ENCODE measurements around the gene LASP1. TPM values are rescaled to one million over a fixed set of nuclear protein-coding genes. Genes with fewer than 3 reads are reported as not detected.

The LASP1 gene
- total RNA-seq, 1 experiment from 2014 or later: 59.3 TPM

GRCh38 chr17:38867179-38867967 lies 2.5 kb upstream of the LASP1 start:
- peak overlapping the region; percentile 87 for H3K4me2 ChIP-seq (ENCODE audit: low read depth, low read length, poor library complexity, severe bottlenecking)
- H3K79me2 ChIP-seq (ENCODE audit: low read length): peaks cover 24% of the 10 kb centered on the region
- H3K9me2 ChIP-seq (replicated peaks; ENCODE audit: insufficient read depth, low read length): no peaks in the 10 kb centered on the region
- peak; percentile 92 for DNase-seq
- no peaks in the 10 kb centered on the region for H3K36me3 ChIP-seq (ENCODE audit: insufficient read depth, low read length)
- peak overlapping the region; percentile 89 for H2AFZ ChIP-seq (ENCODE audit: low read length)
- peaks cover 31% of the 10 kb centered on the region for H3K4me1 ChIP-seq (ENCODE audit: low read length)
- H3K9me3 ChIP-seq (ENCODE audit: low read length): no peaks in the 10 kb centered on the region
- H3K9ac ChIP-seq (ENCODE audit: low read length): peak overlapping the region; percentile 100
- peaks cover 3% of the 10 kb centered on the region; the same call in 1 of the 2 replicates for H4K20me1 ChIP-seq (ENCODE audit: insufficient read depth, low read depth, low read length)
- peak overlapping the region; percentile 87 for H3K27ac ChIP-seq (ENCODE audit: low read length)
- no peaks in the 10 kb centered on the region for H3K27me3 ChIP-seq (ENCODE audit: low read length)
- H3K4me3 ChIP-seq (ENCODE audit: low read length): peak overlapping the region; percentile 99

GRCh38 chr17:38867968-38868816 lies 1.7 kb upstream of the LASP1 start:
- Histone ChIP-seq H3K4me3 (ENCODE audit: low read length) (peak overlapping the region; percentile 99), H4K20me1 (ENCODE audit: insufficient read depth, low read depth, low read length) (peaks cover 3% of the 10 kb centered on the region; the same call in 1 of the 2 replicates), H2AFZ (ENCODE audit: low read length) (peak overlapping the region; percentile 89), H3K9ac (ENCODE audit: low read length) (peak overlapping the region; percentile 100), H3K4me1 (ENCODE audit: low read length) (peaks cover 40% of the 10 kb centered on the region), H3K27ac (ENCODE audit: low read length) (peak overlapping the region; percentile 87), H3K9me2 (replicated peaks; ENCODE audit: insufficient read depth, low read length) (no peaks in the 10 kb centered on the region), H3K27me3 (ENCODE audit: low read length) (no peaks in the 10 kb centered on the region), H3K36me3 (ENCODE audit: insufficient read depth, low read length) (peaks cover 3% of the 10 kb centered on the region; the same call in 1 of the 2 replicates), H3K9me3 (ENCODE audit: low read length) (no peaks in the 10 kb centered on the region), H3K79me2 (ENCODE audit: low read length) (peaks cover 32% of the 10 kb centered on the region), H3K4me2 (ENCODE audit: low read depth, low read length, poor library complexity, severe bottlenecking) (peak overlapping the region; percentile 87)
- peak; percentile 78 for DNase-seq

GRCh38 chr17:38868817-38869525 lies 887 bp upstream of the LASP1 start:
- Histone ChIP-seq H3K4me1 (ENCODE audit: low read length) (peaks cover 47% of the 10 kb centered on the region), H3K36me3 (ENCODE audit: insufficient read depth, low read length) (peaks cover 3% of the 10 kb centered on the region; the same call in 1 of the 2 replicates), H3K9me3 (ENCODE audit: low read length) (no peaks in the 10 kb centered on the region), H3K9me2 (replicated peaks; ENCODE audit: insufficient read depth, low read length) (no peaks in the 10 kb centered on the region), H3K9ac (ENCODE audit: low read length) (peak overlapping the region; percentile 100), H3K27me3 (ENCODE audit: low read length) (no peaks in the 10 kb centered on the region), H3K4me3 (ENCODE audit: low read length) (peak overlapping the region; percentile 99), H2AFZ (ENCODE audit: low read length) (peak overlapping the region; percentile 93), H4K20me1 (ENCODE audit: insufficient read depth, low read depth, low read length) (peaks cover 3% of the 10 kb centered on the region; the same call in 1 of the 2 replicates), H3K27ac (ENCODE audit: low read length) (peak overlapping the region; percentile 87), H3K79me2 (ENCODE audit: low read length) (peaks cover 40% of the 10 kb centered on the region), H3K4me2 (ENCODE audit: low read depth, low read length, poor library complexity, severe bottlenecking) (peak overlapping the region; percentile 87)
- DNase-seq: peak; percentile 94

GRCh38 chr17:38870259-38871165 lies 654 bp downstream of the LASP1 start:
- peak overlapping the region; percentile 55; the same call in 1 of the 2 replicates for H2AFZ ChIP-seq (ENCODE audit: low read length)
- peaks cover 3% of the 10 kb centered on the region; the same call in 1 of the 2 replicates for H4K20me1 ChIP-seq (ENCODE audit: insufficient read depth, low read depth, low read length)
- H3K9me2 ChIP-seq (replicated peaks; ENCODE audit: insufficient read depth, low read length): no peaks in the 10 kb centered on the region

GRCh38 chr17:38871247-38872015 lies 1.6 kb downstream of the LASP1 start:
- Histone ChIP-seq H3K9me3 (ENCODE audit: low read length) (no peaks in the 10 kb centered on the region), H3K9ac (ENCODE audit: low read length) (peak overlapping the region; percentile 100), H3K36me3 (ENCODE audit: insufficient read depth, low read length) (peaks cover 3% of the 10 kb centered on the region; the same call in 1 of the 2 replicates), H4K20me1 (ENCODE audit: insufficient read depth, low read depth, low read length) (peaks cover 3% of the 10 kb centered on the region; the same call in 1 of the 2 replicates), H3K27me3 (ENCODE audit: low read length) (no peaks in the 10 kb centered on the region), H3K4me2 (ENCODE audit: low read depth, low read length, poor library complexity, severe bottlenecking) (peak overlapping the region; percentile 90), H3K4me1 (ENCODE audit: low read length) (peaks cover 67% of the 10 kb centered on the region), H3K27ac (ENCODE audit: low read length) (peak overlapping the region; percentile 80), H3K9me2 (replicated peaks; ENCODE audit: insufficient read depth, low read length) (no peaks in the 10 kb centered on the region), H3K4me3 (ENCODE audit: low read length) (peak overlapping the region; percentile 99), H2AFZ (ENCODE audit: low read length) (no peak overlapping the region), H3K79me2 (ENCODE audit: low read length) (peaks cover 61% of the 10 kb centered on the region)
- peak; percentile 68 for DNase-seq

More at GRCh38 chr17:38870259-38871165, 654 bp downstream of the LASP1 start:
- peaks cover 3% of the 10 kb centered on the region; the same call in 1 of the 2 replicates for H3K36me3 ChIP-seq (ENCODE audit: insufficient read depth, low read length)
- H3K9me3 ChIP-seq (ENCODE audit: low read length): no peaks in the 10 kb centered on the region
- H3K9ac ChIP-seq (ENCODE audit: low read length): peak overlapping the region; percentile 100
- H3K4me2 ChIP-seq (ENCODE audit: low read depth, low read length, poor library complexity, severe bottlenecking): peak overlapping the region; percentile 90
- H3K79me2 ChIP-seq (ENCODE audit: low read length): peaks cover 55% of the 10 kb centered on the region
- H3K27ac ChIP-seq (ENCODE audit: low read length): peak overlapping the region; percentile 87
- peaks cover 62% of the 10 kb centered on the region for H3K4me1 ChIP-seq (ENCODE audit: low read length)
- no peaks in the 10 kb centered on the region for H3K27me3 ChIP-seq (ENCODE audit: low read length)
- peak; percentile 91 for DNase-seq
- H3K4me3 ChIP-seq (ENCODE audit: low read length): peak overlapping the region; percentile 99

GRCh38 chr17:38872027-38872511 lies 2.2 kb downstream of the LASP1 start:
- DNase-seq: no peak
- Histone ChIP-seq H3K4me2 (ENCODE audit: low read depth, low read length, poor library complexity, severe bottlenecking) (peak overlapping the region; percentile 90), H2AFZ (ENCODE audit: low read length) (no peak overlapping the region), H3K9ac (ENCODE audit: low read length) (peak overlapping the region; percentile 100), H3K4me1 (ENCODE audit: low read length) (peaks cover 73% of the 10 kb centered on the region), H4K20me1 (ENCODE audit: insufficient read depth, low read depth, low read length) (peaks cover 3% of the 10 kb centered on the region; the same call in 1 of the 2 replicates), H3K9me2 (replicated peaks; ENCODE audit: insufficient read depth, low read length) (no peaks in the 10 kb centered on the region), H3K79me2 (ENCODE audit: low read length) (peaks cover 68% of the 10 kb centered on the region), H3K9me3 (ENCODE audit: low read length) (no peaks in the 10 kb centered on the region), H3K27me3 (ENCODE audit: low read length) (no peaks in the 10 kb centered on the region), H3K27ac (ENCODE audit: low read length) (peak overlapping the region; percentile 80), H3K36me3 (ENCODE audit: insufficient read depth, low read length) (peaks cover 3% of the 10 kb centered on the region; the same call in 1 of the 2 replicates), H3K4me3 (ENCODE audit: low read length) (peak overlapping the region; percentile 99)
